Bronchial epithelial cell (primary cell): ENCODE measurements around the gene LRRK2. TPM values are rescaled to one million over a fixed set of nuclear protein-coding genes. Genes with fewer than 3 reads are reported as not detected.

ENCODE experiments used
- DNase-seq: peaks from one replicate; pipeline ENCODE4 v3.0.0-alpha.2; 2010; ENCODE audit warnings: low read depth
- FAIRE-seq: peaks from 2 replicates; lab custom pipeline; 2011; peaks lifted over from hg19 to GRCh38; lab: Jason Lieb, UNC
- H3K27me3 ChIP-seq: 2 replicates; pipeline ENCODE4 v1.5.1; 2011; ENCODE audit warnings: low read length; ENCODE audit not compliant: control insufficient read depth, insufficient read depth
- H3K36me3 ChIP-seq: 2 replicates; pipeline ENCODE4 v1.5.1; 2011; ENCODE audit warnings: low read length; ENCODE audit not compliant: control insufficient read depth, insufficient read depth
- H3K4me3 ChIP-seq: 2 replicates; pipeline ENCODE4 v1.5.1; 2011; ENCODE audit warnings: mild to moderate bottlenecking, low read depth, low read length, control low read depth
- CTCF ChIP-seq: IDR thresholded peaks from 2 replicates; pipeline ENCODE4 v1.5.1; 2011; ENCODE audit warnings: mild to moderate bottlenecking, moderate library complexity, low read length, control low read depth, inconsistent platforms; ENCODE audit not compliant: insufficient read depth, severe bottlenecking
- total RNA-seq: library from RNA; depleted of rRNA; stranded (reverse); fragments of >200 nt; gene quantifications from 2 replicates; pipeline ENCODE4 v1.2.1, GENCODE V29; 2014

Gene LRRK2
- total RNA-seq, 1 donor from 2014 or later = 0.26 TPM

- no peak for FAIRE-seq
- no peak overlapping the region for H3K4me3 ChIP-seq
- no peak for DNase-seq
- no peaks in the 10 kb centered on the region for H3K36me3 ChIP-seq
- no peaks in the 10 kb centered on the region for H3K27me3 ChIP-seq
- TF ChIP-seq CTCF = no peak
These were observed 29.1 kb downstream of the LRRK2 start for GRCh38 chr12:40253936-40254335.

- Histone ChIP-seq H3K27me3 (no peaks in the 10 kb centered on the region), H3K4me3 (no peak overlapping the region), H3K36me3 (no peaks in the 10 kb centered on the region)
- DNase-seq = peak; percentile 2
- FAIRE-seq = no peak
- no peak for TF ChIP-seq CTCF
These were observed 29.8 kb downstream of the LRRK2 start for GRCh38 chr12:40254455-40255085.

GRCh38 chr12:40258371-40258770 lies 33.6 kb downstream of the LRRK2 start:
- no peak for TF ChIP-seq CTCF
- no peak for DNase-seq
- FAIRE-seq = no peak
- H3K27me3 ChIP-seq = no peaks in the 10 kb centered on the region
- no peaks in the 10 kb centered on the region for H3K36me3 ChIP-seq
- H3K4me3 ChIP-seq = no peak overlapping the region

- no peaks in the 10 kb centered on the region for H3K36me3 ChIP-seq
- no peak overlapping the region for H3K4me3 ChIP-seq
- H3K27me3 ChIP-seq = no peaks in the 10 kb centered on the region
- FAIRE-seq (no peak), DNase-seq (no peak)
- TF ChIP-seq CTCF = no peak
These were observed 37.1 kb downstream of the LRRK2 start for GRCh38 chr12:40261937-40262336.

- FAIRE-seq (no peak), DNase-seq (no peak)
- Histone ChIP-seq H3K36me3 (no peaks in the 10 kb centered on the region), H3K4me3 (no peak overlapping the region), H3K27me3 (no peaks in the 10 kb centered on the region)
- TF ChIP-seq CTCF = no peak
These were observed 37.9 kb downstream of the LRRK2 start for GRCh38 chr12:40262657-40263056.

- no peak for DNase-seq
- Histone ChIP-seq H3K27me3 (no peaks in the 10 kb centered on the region), H3K4me3 (no peak overlapping the region), H3K36me3 (no peaks in the 10 kb centered on the region)
- FAIRE-seq = no peak
- no peak for TF ChIP-seq CTCF
These were observed 39.0 kb downstream of the LRRK2 start for GRCh38 chr12:40263616-40264409.
